ENCODE results near the gene RHPN2.
A peak's percentile ranks its signal among the peaks of the same experiment; 100 is the strongest.
"Not testable (repeated sequence)": the region's sequence is repeated elsewhere in the genome, so short reads cannot be mapped to it uniquely, and the experiment has no call there.

RHPN2 gene

DNA sequence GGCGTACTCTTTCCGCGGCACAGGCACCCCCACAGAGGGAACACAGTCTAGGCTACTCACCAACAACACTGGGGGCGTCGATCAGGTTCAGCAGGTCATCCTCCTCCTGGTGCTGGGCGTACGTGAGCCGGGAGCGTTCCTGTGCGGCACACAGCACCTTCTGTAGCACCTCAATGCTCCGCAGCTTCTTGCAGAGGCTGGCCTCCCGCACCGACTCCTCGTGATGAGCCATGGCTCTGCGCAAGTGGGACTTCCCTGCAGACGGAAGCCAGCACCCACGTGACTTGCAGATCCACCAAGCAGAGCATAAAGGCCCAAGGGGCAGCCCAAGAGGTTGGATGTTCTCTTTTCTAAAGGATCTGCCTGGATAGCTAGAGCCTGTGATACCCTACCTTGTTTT lies 68.7 kb downstream of the RHPN2 start:
- not testable (repeated sequence) for H3K4me3 ChIP-seq (ENCODE audit: low read depth, low read length); DNase-seq (ENCODE audit: low read depth)

DNA sequence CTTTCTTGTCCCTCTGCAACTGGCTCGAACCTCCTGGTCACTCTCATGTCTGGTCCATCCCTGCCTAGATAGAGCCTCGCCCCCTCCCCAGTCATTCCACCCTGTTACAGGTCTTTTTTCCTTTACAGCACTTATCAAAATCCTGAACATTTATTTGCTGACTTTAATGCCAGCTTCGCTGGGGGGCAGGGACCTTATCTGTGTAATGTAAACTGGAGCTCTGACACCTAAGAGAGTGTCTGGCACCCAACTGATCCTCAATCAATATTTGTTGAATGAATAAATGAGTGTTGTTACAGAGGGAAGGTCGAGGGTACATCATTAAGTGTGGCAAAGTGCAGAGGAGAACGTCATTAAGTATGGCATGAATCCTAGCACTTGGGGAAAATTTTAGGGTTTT lies 76.0 kb downstream of the RHPN2 start:
- H3K4me3 ChIP-seq (ENCODE audit: low read depth, low read length) = no peak overlapping the region

DNA sequence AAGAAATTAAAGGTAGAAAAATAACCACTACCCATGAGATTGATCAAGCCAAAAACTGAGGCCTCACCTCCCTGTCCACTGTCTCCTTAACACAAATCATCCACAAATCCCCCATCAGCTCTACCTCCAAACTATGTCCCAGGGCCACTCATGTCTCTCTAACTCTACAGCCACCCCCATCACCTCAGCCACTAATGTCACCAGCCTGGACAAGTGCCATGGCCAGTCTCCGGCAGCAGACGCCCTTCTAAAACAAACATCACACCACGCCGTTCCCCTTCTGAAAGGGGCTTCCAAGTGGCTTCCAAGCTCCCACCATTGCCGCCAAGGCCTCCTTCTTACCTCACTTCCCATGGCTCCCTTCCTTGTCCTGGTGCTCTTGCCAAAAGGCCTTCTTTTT lies 76.4 kb downstream of the RHPN2 start:
- DNase-seq (ENCODE audit: low read depth); H3K4me3 ChIP-seq (ENCODE audit: low read depth, low read length): not testable (repeated sequence)

More for the DNA sequence above, 76.0 kb downstream of the RHPN2 start:
- no peak for DNase-seq (ENCODE audit: low read depth)

DNA sequence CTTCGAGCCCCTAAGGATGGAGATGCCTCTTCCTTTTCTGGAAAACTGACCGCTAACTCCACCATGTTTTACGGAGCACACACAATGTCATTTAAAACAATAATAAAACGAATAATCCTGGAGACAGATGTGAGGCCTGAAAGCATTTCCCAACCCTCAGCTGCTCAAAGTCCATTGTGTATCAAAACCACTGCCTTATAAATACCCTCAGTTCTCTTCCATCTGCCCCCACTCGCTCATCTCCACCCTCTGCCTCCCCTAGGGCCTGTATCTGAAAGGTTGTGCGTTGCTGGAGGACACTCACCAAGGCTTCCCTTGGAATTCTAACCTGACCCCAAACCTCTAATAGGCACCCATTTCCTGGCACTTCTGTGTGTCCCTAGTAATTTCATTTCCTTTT lies 82.2 kb downstream of the RHPN2 start:
- not testable (repeated sequence) for H3K4me3 ChIP-seq (ENCODE audit: low read depth, low read length); DNase-seq (ENCODE audit: low read depth)

DNA sequence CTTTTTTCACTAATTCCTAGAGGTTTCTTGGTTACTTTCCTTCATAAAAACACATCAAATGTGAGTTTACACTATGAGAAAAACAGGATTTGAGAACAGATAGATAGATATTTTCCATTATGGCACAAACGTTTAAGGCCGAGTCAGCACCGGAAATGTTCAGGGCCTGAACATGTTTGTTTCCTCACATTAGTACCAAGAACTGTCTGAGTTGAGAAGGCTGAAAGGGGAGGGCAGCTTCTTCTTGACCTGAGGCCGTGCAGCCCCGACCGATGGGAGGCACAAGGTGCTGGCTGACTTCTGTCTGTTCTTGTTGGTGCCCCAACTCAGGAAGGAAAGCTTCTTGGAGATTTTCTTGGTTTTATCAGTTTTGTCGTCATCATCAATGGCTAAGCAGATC lies 84.9 kb downstream of the RHPN2 start:
- not testable (repeated sequence) for H3K4me3 ChIP-seq (ENCODE audit: low read depth, low read length); DNase-seq (ENCODE audit: low read depth)

DNA sequence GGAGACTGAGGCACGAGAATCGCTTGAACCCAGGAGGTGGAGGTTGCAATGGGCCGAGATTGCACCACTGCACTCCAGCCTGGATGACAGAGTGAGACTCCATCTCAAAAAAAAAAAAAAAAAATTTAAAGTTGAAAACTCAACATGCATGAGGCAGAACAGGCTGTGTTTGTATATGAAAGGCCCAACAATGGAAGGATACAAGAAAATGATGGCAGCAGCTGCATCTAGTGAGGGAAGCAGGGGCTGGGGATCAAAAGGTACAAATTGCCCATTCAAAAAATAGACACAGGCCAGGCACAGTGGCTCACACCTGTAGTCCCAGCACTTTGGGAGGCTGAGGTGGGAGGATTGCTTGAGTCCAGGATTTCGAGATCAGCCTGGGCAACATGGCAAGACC lies 86.9 kb downstream of the RHPN2 start:
- H3K4me3 ChIP-seq (ENCODE audit: low read depth, low read length); DNase-seq (ENCODE audit: low read depth): not testable (repeated sequence)

DNA sequence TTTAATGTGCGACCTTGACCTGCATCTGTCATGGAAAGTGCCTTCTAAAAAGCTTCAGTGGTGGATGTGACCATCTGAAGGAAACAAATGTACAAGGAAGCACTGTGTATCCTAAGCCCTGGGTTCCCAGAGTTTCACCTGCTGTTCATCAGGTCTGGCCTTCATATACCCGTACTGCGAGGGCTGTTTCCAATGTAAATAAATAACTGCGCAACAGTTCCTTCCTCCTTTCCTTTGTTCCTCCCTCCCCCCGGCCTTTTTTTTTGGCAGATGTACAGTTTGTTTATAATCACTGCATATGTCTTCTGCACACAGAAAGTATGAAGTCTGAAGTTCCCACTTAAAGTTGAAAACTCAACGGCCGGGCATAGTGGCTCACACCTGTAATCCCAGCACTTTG lies 87.4 kb downstream of the RHPN2 start:
- H3K4me3 ChIP-seq (ENCODE audit: low read depth, low read length) = no peak overlapping the region
- DNase-seq (ENCODE audit: low read depth) = no peak

DNA sequence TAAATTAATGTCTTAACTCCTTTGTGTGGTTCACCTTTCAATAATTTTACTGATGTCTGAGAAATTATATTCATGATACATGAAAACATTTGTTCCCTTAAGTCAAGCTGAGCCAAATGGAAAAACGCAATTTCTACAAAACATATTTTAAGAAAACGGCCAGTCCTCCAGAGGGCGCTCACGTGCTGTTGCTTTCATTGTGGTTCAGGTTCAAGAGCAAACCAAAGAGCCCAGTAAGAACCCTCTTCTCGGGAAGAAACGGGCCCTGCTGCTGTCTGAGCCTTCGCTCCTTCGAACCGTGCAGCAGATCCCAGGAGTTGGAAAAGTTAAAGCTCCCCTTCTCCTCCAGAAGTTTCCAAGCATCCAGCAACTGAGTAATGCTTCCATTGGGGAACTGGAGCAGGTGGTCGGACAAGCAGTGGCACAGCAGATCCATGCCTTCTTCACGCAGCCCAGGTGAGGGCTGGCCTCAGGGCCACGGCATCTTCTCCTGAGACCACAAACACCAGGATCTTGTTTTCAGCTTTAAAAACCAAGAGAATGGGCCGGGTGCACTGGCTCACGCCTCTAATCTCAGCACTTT lies 88.4 kb downstream of the RHPN2 start:
- no peak overlapping the region for H3K4me3 ChIP-seq (ENCODE audit: low read depth, low read length)
- DNase-seq (ENCODE audit: low read depth) = no peak

DNA sequence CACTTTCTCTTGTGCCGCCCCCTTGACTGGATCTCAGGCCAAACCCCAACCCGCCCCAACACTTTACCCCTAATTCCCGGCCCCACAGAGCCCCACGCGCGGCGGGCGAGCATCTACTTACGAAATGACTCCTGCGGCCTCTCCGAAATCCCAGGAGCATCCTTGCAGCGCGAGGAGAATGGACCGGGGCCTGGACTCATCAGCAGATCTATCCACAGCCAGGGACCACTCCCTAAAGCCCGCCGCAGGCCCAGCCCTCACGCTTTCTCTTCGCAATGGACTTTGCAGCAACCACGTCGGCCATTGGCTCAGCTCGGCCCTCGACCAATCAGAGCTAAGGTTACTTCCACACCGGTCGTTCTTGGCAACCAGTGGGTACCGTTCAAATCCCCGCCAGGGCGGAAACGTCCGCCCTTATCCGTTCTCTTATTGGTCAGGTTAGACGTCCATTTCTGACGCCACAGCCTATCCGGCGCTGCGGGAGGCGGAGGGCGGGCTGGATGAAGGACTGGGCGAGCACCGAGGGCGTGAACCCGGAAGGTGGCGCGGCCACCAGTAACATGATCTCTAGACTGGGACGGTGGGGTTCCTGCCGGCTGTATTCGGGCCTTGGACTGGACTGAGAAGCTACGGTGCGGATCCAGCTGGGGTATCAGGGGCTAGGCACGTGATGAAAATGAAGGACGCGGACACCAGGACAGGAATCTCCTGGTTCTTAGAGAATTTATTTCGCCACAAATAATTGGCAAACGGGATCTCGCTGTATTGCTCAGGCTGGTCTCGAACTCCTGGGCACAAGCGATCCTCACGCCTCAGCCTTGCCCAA lies 92.8 kb downstream of the RHPN2 start, which contains the start of the genes CEP89 and FAAP24:
Gene CEP89, minus strand, starts transcription at position 244 of the 826 bp plus-strand sequence. Its CDS starts 84 bp downstream, at position 160.
Gene FAAP24, plus strand, starts transcription at position 528 of the 826 bp plus-strand sequence. CDS start 955 bp downstream, outside the sequence.
- peak within 1 kb of the TSS; percentile 80 for H3K4me3 ChIP-seq (ENCODE audit: low read depth, low read length)
- DNase-seq (ENCODE audit: low read depth) = peak; percentile 97

DNA sequence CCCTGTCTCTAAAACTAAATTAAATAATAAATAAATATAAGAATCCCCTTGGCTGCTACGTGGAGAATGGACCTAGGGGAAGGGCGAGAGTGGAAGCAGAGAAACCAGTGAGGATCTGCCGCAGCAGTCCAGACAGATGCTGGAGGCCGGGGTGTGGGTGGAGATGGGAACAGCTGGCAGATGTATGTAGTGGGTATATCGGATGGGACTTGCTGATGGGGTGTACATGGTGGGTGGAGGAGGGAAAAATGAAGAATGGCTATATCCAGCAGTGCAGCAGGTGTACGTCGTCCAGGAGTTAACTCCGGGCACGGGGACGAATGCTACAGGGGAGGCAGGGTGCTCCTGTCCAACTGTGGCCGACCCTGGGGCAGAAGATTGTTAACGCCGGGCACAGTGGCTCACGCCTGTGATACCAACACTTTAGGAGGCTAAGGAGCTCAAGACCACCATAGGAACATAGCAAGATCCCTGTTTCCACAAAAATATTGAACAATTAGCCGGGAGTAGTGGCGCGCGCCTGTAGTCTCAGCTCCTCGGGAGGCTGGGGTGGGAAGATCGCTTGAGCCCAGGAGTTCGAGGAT lies 93.6 kb downstream of the RHPN2 start:
- DNase-seq (ENCODE audit: low read depth) = no peak
- peak overlapping the region; percentile 80 for H3K4me3 ChIP-seq (ENCODE audit: low read depth, low read length)

DNA sequence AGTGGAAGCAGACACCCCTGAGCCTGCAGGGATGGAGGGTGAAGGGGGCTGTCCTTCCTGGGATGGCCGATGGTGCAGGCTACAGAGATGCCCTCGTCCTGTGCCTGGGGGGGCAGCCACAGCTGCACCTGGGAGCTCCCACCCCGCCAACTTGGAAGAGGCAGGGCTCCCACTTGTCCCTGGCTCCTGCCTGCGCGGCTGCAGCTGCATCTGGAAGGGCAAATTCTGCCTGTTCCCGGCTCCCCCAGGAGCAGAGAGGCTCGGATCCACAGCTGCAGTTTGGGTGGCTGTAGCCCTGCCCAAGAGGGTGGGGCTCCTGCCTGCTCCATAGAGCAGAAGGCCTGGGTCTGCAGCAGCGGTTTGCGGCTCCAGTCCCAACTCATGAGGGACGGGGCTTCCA lies 95.1 kb downstream of the RHPN2 start:
- H3K4me3 ChIP-seq (ENCODE audit: low read depth, low read length) = no peak overlapping the region
- no peak for DNase-seq (ENCODE audit: low read depth)

DNA sequence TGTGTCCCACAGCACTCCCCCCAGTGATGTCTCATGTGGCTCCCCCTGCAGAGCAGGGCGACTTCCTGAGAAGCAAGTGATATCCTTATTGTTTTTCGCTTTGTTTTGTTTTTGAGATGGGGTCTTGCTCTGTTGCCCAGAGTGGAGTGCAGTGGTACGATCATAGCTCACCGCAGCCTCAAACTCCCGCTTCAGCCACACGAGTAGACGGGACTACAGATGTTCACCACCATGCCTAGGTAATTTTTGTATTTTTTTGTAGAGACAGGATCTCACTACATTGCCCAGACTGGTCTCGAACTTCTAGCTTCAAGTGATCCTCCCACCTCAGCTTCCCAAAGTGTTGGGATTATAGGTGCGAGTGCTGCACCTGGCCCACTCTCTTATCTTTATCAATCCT lies 97.9 kb downstream of the RHPN2 start:
- DNase-seq (ENCODE audit: low read depth) = no peak
- no peak overlapping the region for H3K4me3 ChIP-seq (ENCODE audit: low read depth, low read length)

DNA sequence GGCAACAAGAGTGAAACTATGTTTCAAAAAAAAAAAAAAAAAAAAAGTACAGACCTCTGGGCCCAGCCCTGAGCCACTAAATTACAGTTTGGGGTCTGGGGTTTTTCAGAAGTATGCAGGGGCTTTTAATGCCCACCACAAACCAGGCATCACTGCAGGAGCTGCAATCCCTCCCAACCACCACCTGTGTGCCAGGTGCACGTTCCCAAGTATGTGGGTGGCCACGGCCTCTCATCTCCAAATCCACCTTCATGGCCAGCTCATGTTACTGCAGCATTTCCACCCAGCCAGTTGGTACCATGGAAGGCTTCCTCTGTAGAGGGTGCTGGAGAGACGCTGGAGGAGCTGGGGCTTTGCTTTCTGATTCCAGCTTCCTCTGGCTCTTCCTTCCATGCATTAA lies 119.4 kb downstream of the RHPN2 start:
- H3K4me3 ChIP-seq (ENCODE audit: low read depth, low read length) = no peak overlapping the region
- no peak for DNase-seq (ENCODE audit: low read depth)

DNA sequence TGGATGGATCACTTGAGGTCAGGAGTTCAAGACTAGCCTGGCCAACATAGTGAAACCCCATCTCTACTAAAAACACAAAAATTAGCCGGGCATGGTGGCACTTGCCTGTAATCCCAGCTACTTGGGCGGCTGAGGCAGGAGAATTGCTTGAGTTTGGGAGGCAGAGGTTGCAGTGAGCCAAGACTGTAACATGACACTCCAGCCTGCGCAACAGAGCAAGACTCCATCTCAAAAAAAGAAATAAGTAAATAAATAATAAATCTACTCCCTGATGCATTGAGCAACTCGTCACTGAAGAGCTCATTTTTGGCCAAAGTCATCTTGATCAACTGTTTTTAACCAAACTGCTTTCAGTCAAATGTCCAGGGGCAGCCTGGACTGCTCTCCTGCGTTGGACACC lies 123.4 kb downstream of the RHPN2 start:
- DNase-seq (ENCODE audit: low read depth); H3K4me3 ChIP-seq (ENCODE audit: low read depth, low read length): not testable (repeated sequence)

DNA sequence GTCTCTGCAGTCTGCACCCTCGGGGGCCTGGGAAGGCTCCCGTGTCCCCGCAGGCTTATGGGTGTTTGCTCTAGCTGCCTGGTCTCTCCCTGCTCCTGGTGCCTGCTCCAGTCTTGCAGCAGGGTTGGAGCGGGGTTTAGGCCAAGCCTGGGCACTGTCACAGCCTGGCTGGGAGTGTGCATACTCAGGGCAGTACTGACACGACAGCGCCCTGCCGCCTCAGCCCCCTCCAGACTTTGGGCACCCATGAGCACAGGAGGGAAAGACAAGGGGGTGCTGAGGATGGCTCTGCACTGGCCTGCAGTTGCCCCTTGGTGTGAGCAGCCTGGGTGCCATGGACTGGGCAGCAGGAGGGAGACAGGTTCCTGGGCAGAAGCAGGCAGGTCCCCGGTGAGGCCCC lies 128.6 kb downstream of the RHPN2 start:
- no peak for DNase-seq (ENCODE audit: low read depth)
- H3K4me3 ChIP-seq (ENCODE audit: low read depth, low read length) = no peak overlapping the region

DNA sequence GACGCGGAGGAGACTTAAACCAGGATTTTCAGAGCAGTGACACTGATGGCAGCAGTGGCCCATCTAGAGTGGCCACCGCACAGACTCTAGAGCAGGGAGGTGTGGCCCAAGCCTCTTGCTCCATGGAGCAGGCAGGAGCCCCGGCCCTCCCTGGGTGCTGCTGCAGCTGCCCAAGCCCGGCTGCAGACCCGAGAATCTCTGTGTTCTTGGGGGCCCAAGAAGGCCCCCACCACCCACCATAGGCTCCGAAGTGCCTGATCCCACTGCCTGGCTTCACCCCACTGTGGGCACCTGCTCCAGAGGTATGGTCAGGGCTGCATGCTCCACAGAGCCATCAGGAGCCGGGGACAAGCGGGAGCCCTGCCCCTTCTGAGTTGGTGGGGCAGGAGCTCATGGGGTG lies 129.1 kb downstream of the RHPN2 start:
- no peak for DNase-seq (ENCODE audit: low read depth)
- H3K4me3 ChIP-seq (ENCODE audit: low read depth, low read length) = no peak overlapping the region

DNA sequence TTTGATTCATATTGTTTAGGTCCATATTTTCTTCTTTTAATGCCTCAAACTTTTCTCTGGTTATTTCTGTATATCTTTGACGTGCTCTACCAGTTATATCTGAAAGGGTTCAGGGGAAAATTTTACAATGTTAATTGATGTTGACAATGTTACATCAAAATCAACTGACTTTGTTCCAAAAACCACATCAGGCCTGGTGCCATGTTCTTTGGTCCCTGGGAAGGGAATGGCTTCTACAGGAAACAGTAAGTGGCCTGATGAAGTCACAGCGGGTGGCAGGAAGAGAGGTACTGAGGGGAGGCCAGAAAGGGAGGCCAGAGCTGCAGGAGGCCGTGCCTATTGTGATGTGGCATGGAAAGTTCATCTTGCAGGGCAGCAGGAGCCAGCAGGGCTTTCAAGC lies 131.1 kb downstream of the RHPN2 start:
- H3K4me3 ChIP-seq (ENCODE audit: low read depth, low read length) = no peak overlapping the region
- no peak for DNase-seq (ENCODE audit: low read depth)

DNA sequence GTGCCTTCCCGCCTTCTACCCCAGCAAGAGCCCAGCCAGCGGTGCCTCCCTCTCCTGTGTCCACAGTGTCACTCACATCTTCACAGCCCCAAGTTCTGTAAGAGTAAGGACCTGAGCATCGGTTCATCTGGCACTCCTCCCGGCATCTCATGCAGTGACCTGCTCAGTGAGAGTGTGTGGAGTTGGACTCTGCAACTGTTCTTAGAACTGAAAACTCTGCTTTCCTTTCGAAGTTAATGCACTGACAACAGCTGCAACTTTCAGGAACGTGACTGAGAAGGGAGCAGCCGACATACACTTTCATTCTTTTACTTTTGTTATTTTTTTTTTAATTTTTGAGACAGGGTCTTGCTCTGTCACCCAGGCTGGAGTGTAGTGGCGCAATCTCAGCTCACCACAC lies 134.1 kb downstream of the RHPN2 start:
- no peak for DNase-seq (ENCODE audit: low read depth)
- H3K4me3 ChIP-seq (ENCODE audit: low read depth, low read length) = no peak overlapping the region

DNA sequence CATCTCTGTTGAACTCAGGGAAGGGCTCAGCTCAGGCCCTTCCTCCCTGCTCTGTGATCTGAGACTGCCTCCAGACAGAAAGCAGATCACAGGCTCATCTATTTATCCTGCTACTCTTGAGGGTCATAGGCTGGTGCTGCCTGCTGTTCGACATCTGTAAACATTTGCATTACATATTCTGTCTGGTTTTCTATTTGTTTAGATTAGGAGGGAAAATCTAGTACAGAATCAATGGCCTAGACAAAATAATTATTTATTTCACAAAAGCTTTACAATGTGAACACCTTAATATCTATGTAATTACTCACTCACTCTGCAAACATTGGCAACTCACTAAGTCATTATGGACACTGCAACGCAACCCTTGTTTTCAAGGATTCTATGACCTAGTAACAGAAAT lies 135.9 kb downstream of the RHPN2 start:
- no peak overlapping the region for H3K4me3 ChIP-seq (ENCODE audit: low read depth, low read length)
- no peak for DNase-seq (ENCODE audit: low read depth)
